ENCODE results near the gene SYNDIG1L.

The SYNDIG1L gene

DNA sequence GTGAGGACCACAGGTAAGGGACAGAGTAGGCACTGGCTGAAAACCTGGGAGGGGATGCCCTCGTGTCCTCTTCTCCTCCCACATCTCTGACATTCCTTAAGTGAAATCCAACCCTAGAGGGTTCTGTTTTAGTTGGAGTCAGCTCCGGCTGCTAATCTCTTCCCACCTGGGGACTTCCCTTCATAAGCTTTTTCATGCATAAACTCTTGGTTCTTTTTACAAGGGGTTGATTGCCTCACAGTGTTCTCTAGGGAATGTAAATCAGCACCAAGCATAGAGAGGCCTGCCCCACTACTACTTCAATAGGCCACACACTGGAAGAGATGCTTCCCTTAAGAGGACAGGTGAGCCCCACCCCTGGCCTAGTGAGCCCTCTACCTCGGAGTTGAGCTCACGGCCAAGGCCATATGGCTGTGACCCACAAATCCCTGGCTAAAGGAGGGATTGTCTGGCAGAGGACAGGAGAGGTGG is 3.2 kb upstream of the SYNDIG1L start:
- TF ChIP-seq, protein P1, sequence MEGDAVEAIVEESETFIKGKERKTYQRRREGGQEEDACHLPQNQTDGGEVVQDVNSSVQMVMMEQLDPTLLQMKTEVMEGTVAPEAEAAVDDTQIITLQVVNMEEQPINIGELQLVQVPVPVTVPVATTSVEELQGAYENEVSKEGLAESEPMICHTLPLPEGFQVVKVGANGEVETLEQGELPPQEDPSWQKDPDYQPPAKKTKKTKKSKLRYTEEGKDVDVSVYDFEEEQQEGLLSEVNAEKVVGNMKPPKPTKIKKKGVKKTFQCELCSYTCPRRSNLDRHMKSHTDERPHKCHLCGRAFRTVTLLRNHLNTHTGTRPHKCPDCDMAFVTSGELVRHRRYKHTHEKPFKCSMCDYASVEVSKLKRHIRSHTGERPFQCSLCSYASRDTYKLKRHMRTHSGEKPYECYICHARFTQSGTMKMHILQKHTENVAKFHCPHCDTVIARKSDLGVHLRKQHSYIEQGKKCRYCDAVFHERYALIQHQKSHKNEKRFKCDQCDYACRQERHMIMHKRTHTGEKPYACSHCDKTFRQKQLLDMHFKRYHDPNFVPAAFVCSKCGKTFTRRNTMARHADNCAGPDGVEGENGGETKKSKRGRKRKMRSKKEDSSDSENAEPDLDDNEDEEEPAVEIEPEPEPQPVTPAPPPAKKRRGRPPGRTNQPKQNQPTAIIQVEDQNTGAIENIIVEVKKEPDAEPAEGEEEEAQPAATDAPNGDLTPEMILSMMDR (conservative IDR thresholded peaks at IDR 0.05), result no peak
- no peak for TF ChIP-seq ZFX (IDR thresholded peaks at IDR 0.05)
- H3K27ac ChIP-seq, result no peak overlapping the region

DNA sequence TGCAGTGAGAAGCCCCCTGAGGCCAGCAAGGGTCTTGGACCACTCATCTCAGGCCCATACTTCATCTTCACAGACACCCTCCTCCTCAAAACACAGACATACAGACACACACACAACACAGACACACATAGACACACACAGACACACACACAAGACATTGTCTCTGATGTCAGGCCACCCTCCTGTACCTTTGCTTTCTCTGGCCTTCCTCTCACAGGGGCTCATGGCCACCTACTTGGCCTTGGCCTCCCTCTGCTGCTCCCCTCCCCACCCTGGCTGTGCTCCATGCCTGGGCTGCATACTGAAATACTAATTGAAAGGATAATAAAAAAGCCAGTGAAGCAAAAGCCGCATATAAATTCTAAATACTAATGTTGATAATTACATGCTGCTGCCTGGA is 1.6 kb upstream of the SYNDIG1L start:
- TF ChIP-seq ZFX (IDR thresholded peaks at IDR 0.05), result no peak
- TF ChIP-seq, protein P1 (conservative IDR thresholded peaks at IDR 0.05), result no peak
- no peak overlapping the region for H3K27ac ChIP-seq

DNA sequence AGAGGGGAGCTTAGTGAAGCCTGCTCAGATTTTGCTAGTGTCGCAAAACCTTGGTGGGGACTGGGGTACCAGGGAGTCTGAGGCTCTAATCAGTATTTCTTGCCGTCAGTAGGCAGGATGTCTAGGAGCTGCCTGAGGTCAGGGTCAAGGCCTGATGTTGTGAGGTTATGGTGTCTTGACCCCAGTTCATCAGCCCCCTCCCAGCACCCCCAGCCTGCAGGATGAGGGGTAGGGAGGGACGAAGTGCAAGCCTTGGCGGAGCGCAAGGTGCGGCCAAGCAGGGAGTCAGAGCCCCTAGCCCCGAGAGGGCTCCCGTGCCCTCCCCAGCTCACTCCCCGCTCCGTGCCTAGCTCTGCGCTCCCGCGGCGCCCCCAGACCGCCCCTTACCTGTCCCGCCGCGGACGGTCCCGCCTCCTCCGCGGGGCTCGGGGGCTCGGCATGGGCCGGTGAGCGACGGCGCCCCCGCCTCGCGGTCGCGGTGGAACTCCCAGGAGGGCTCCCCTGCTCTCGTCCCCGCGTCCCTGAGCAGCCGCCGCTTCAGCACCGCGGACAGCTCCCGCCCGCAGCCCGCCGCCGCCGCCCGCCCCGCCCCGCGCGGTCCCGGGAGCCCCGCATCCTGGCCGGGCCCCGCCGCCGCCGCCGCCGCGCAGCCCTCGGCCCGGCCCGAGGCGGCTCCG is 347 bp downstream of the SYNDIG1L start:
- TF ChIP-seq, protein P1 (conservative IDR thresholded peaks at IDR 0.05), result no peak
- no peak overlapping the region for H3K27ac ChIP-seq

DNA sequence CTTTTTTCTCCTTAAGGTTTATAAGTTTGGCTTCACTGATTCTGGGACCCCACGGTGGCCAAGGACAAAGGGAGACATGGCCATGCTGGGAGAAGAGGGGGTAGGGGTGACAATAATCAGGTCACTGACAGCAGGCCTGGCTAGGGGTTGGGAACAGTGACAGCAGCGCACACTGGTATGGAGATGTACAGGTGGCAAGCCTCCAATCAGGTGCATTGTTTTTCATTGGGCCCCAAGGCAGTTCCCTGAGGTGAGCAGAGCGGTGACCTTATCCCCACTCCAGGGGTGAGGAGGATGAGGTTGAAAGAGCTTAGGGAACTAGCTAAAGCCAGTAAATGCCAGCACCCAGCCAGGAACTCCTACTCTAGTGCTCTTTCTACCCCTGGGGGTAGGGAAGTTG is 1.4 kb downstream of the SYNDIG1L start:
- TF ChIP-seq, protein P1 (conservative IDR thresholded peaks at IDR 0.05), result no peak
- no peak for TF ChIP-seq ZFX (IDR thresholded peaks at IDR 0.05)

DNA sequence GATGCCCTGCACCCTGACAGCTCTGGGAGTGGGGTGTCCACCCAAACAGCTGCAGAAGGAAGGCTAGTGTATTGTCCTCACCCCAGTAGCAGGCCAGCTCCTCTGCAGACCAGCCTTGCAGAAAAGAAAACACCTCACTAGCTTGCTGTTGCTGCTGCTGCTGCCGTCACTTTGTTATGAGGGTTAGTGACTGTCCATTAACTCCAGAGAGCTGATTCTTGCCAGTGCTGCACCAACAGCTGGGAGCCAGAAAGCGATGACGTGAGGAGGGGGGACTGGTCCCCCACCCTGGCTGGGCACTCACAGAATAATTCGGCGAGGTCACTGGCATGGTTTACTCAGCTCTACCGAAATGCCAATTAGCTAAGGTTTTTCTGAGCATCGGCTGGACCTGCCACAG is 2.8 kb downstream of the SYNDIG1L start:
- no peak overlapping the region for H3K27ac ChIP-seq
- TF ChIP-seq ZFX (IDR thresholded peaks at IDR 0.05), result no peak
- TF ChIP-seq, protein P1 (conservative IDR thresholded peaks at IDR 0.05), result no peak

More for the DNA sequence above, 1.4 kb downstream of the SYNDIG1L start:
- H3K27ac ChIP-seq, result no peak overlapping the region

DNA sequence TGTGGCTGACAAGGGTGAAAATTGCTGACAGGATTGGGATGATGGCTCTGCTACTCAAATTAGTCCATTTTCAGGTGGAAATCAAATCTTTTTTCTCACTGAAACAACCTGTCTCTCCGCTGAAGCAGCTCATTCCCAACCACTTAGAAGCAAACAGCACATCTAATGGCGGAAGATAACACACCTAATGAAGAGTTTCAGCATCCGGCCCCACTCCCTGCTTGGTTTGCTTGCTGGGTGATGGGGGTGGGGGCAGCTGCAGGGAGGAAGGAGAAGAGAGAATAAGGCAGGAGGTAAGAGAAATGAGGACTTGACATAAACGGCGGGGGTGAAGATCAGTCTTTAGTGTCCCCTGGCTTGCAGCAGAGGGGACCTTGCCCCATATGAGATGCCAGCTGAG is 4.0 kb downstream of the SYNDIG1L start:
- TF ChIP-seq, protein P1 (conservative IDR thresholded peaks at IDR 0.05), result no peak
- no peak for TF ChIP-seq ZFX (IDR thresholded peaks at IDR 0.05)

DNA sequence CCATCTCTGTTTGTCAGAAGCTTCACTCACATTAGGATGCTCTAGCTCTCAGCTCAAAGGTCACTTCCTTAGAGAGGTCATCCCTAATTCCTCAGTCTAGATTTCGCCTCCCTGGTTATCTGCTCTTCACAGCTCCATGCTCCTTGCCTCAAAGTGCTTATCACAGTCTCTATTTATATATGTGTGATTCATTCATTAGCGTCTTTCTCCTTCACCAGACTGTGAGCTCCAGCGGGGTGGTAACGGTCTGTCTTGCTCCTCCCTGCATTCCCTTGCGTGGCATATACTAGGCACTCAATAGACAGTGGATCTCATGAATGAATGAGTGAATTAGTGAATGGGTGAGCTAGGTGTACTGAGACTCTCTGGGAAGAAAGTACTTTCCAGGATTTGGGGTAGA is 6.9 kb downstream of the SYNDIG1L start:
- TF ChIP-seq ZFX (IDR thresholded peaks at IDR 0.05), result no peak
- TF ChIP-seq, protein P1 (conservative IDR thresholded peaks at IDR 0.05), result no peak
- H3K27ac ChIP-seq, result no peak overlapping the region

More for the DNA sequence above, 4.0 kb downstream of the SYNDIG1L start:
- H3K27ac ChIP-seq, result no peak overlapping the region
